ENCODE measurements around the gene MAG. TPM values are rescaled to one million over a fixed set of nuclear protein-coding genes. Genes with fewer than 3 reads are reported as not detected.

Gene MAG
- total RNA-seq, 2 experiments from 2014 or later = not detected

DNA sequence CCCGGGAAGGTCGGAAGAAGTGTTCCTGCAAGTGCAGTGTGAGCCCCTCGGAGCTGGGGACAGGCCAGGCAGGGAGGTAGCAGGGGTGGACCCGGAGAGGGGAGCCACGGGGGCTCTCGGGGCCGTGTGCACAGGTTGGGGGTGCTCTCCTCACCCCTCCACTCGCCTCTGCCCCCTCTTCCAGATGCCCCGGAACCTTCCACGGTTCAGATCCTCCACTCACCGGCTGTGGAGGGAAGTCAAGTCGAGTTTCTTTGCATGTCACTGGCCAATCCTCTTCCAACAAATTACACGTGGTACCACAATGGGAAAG is 46.0 kb downstream of the MAG start:
- Mint-ChIP-seq H3K4me3 (no peak overlapping the region), H3K27ac (no peak overlapping the region), H3K9me3 (no peaks in the 10 kb centered on the region), H3K27me3 (peaks cover 4% of the 10 kb centered on the region), H3K4me1 (ENCODE audit: low read depth) (peaks cover 3% of the 10 kb centered on the region), H3K36me3 (ENCODE audit: low read depth) (no peaks in the 10 kb centered on the region)
- TF ChIP-seq, protein P1, sequence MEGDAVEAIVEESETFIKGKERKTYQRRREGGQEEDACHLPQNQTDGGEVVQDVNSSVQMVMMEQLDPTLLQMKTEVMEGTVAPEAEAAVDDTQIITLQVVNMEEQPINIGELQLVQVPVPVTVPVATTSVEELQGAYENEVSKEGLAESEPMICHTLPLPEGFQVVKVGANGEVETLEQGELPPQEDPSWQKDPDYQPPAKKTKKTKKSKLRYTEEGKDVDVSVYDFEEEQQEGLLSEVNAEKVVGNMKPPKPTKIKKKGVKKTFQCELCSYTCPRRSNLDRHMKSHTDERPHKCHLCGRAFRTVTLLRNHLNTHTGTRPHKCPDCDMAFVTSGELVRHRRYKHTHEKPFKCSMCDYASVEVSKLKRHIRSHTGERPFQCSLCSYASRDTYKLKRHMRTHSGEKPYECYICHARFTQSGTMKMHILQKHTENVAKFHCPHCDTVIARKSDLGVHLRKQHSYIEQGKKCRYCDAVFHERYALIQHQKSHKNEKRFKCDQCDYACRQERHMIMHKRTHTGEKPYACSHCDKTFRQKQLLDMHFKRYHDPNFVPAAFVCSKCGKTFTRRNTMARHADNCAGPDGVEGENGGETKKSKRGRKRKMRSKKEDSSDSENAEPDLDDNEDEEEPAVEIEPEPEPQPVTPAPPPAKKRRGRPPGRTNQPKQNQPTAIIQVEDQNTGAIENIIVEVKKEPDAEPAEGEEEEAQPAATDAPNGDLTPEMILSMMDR (IDR thresholded peaks at IDR 0.05) = no peak
- no peaks in the 10 kb centered on the region for H3K36me3 ChIP-seq (ENCODE audit: insufficient read depth, low read length)
- no peak overlapping the region for H3K27ac ChIP-seq (ENCODE audit: low read depth in 1 of 2, low read length in 2 of 2)
- DNase-seq = no peak
- H3K9me3 ChIP-seq (ENCODE audit: control insufficient read depth in 1 of 2, insufficient read depth in 1 of 2, low read length in 2 of 2) = no peaks in the 10 kb centered on the region
- no peaks in the 10 kb centered on the region for H3K27me3 ChIP-seq (ENCODE audit: control insufficient read depth in 1 of 2, insufficient read depth in 2 of 2, low read length in 2 of 2)
- no peak overlapping the region for H3K4me3 ChIP-seq (ENCODE audit: low read length)
- POLR2A ChIA-PET = no interaction called here
- no peak for ATAC-seq (ENCODE audit: poor library complexity)
- intact Hi-C loops (cut with DNase I, micrococcal nuclease) = no loop called here
- peaks cover 6% of the 10 kb centered on the region for H3K4me1 ChIP-seq (ENCODE audit: insufficient read depth, low read length)
- CTCF ChIA-PET = no interaction called here

- Histone ChIP-seq H3K9me3 (ENCODE audit: control insufficient read depth in 1 of 2, insufficient read depth in 1 of 2, low read length in 2 of 2) (no peaks in the 10 kb centered on the region), H3K27ac (ENCODE audit: low read depth in 1 of 2, low read length in 2 of 2) (no peak overlapping the region), H3K4me3 (ENCODE audit: low read length) (no peak overlapping the region), H3K27me3 (ENCODE audit: control insufficient read depth in 1 of 2, insufficient read depth in 2 of 2, low read length in 2 of 2) (no peaks in the 10 kb centered on the region), H3K4me1 (ENCODE audit: insufficient read depth, low read length) (no peaks in the 10 kb centered on the region), H3K36me3 (ENCODE audit: insufficient read depth, low read length) (no peaks in the 10 kb centered on the region)
- intact Hi-C loops (cut with DNase I, micrococcal nuclease) = no loop called here
- no peaks in the 10 kb centered on the region for H3K36me3 Mint-ChIP-seq (ENCODE audit: low read depth)
- TF ChIP-seq, protein P1 (IDR thresholded peaks at IDR 0.05) = no peak
- H3K27ac Mint-ChIP-seq = no peak overlapping the region
- H3K4me1 Mint-ChIP-seq (ENCODE audit: low read depth) = no peaks in the 10 kb centered on the region
- ChIA-PET CTCF (no interaction called here), POLR2A (no interaction called here)
- DNase-seq = no peak
- ATAC-seq (ENCODE audit: poor library complexity) = no peak
- no peak overlapping the region for H3K4me3 Mint-ChIP-seq
- H3K9me3 Mint-ChIP-seq = no peaks in the 10 kb centered on the region
- H3K27me3 Mint-ChIP-seq = no peaks in the 10 kb centered on the region
Observed at GRCh38 chr19:35340431-35340830, 48.5 kb downstream of the MAG start.

- Histone ChIP-seq H3K27ac (ENCODE audit: low read depth in 1 of 2, low read length in 2 of 2) (no peak overlapping the region), H3K4me1 (ENCODE audit: insufficient read depth, low read length) (peaks cover 4% of the 10 kb centered on the region), H3K36me3 (ENCODE audit: insufficient read depth, low read length) (no peaks in the 10 kb centered on the region), H3K4me3 (ENCODE audit: low read length) (no peak overlapping the region), H3K27me3 (ENCODE audit: control insufficient read depth in 1 of 2, insufficient read depth in 2 of 2, low read length in 2 of 2) (peaks cover 0 to 2% of the 10 kb centered on the region in 2 experiments), H3K9me3 (ENCODE audit: control insufficient read depth in 1 of 2, insufficient read depth in 1 of 2, low read length in 2 of 2) (no peaks in the 10 kb centered on the region)
- no peak for DNase-seq
- TF ChIP-seq, protein P1 (IDR thresholded peaks at IDR 0.05) = no peak
- no peaks in the 10 kb centered on the region for H3K9me3 Mint-ChIP-seq
- peaks cover 5% of the 10 kb centered on the region for H3K4me1 Mint-ChIP-seq (ENCODE audit: low read depth)
- no peak overlapping the region for H3K27ac Mint-ChIP-seq
- no peak overlapping the region for H3K4me3 Mint-ChIP-seq
- H3K27me3 Mint-ChIP-seq = no peaks in the 10 kb centered on the region
- ATAC-seq (ENCODE audit: poor library complexity) = no peak
- POLR2A ChIA-PET = no interaction called here
- intact Hi-C loops (cut with DNase I, micrococcal nuclease) = no loop called here
- no peaks in the 10 kb centered on the region for H3K36me3 Mint-ChIP-seq (ENCODE audit: low read depth)
- CTCF ChIA-PET = no interaction called here
Observed at GRCh38 chr19:35341006-35341405, 49.0 kb downstream of the MAG start.

Data from CD4-positive, alpha-beta T cell (primary cell).